HT1080 (cell line): ENCODE data around the gene CASP12. TPM values are rescaled to one million over a fixed set of nuclear protein-coding genes. Genes with fewer than 3 reads are reported as not detected.
A peak's percentile ranks its signal among the peaks of the same experiment; 100 is the strongest.
"Not testable (repeated sequence)": the region's sequence is repeated elsewhere in the genome, so short reads cannot be mapped to it uniquely, and the experiment has no call there.

Source experiments
- DNase-seq: peaks from one replicate; pipeline ENCODE4 v3.0.0-alpha.2; 2015; ENCODE audit warnings: low read depth
- polyA plus RNA-seq, 2 experiments: library from polyadenylated mRNA; depleted of rRNA; stranded (reverse); fragments of >200 nt; gene quantifications; 2 replicates each; pipeline ENCODE4 v1.2.3, GENCODE V29; 2015
- total RNA-seq: library from RNA; depleted of rRNA; stranded (reverse); fragments of >200 nt; shearing (Covaris generic); gene quantifications from 2 replicates; pipeline ENCODE4 v1.2.3, GENCODE V29; 2014; rRNA removed

CASP12 gene
- not detected in 2 replicates for total RNA-seq
- polyA plus RNA-seq (2015; cell fraction: cytosol; rRNA removed), result not detected in 2 replicates
- polyA plus RNA-seq (2015; cell fraction: nucleus; rRNA removed), result not detected in 2 replicates

GRCh38 chr11:104897891-104898684, at the start of gene CASP12:
TSS of gene CASP12 (minus strand) at chr11:104898460.
- no peak for DNase-seq

GRCh38 chr11:104946907-104947306, 48.6 kb upstream of the CASP12 start:
- DNase-seq, result peak; percentile 59

- no peak for DNase-seq
These were observed 45.8 kb upstream of the CASP12 start for GRCh38 chr11:104944076-104944475.

GRCh38 chr11:104943561-104943960, 45.3 kb upstream of the CASP12 start:
- no peak for DNase-seq

GRCh38 chr11:104934594-104934993, 36.3 kb upstream of the CASP12 start:
- DNase-seq, result no peak

GRCh38 chr11:104934073-104934472, 35.8 kb upstream of the CASP12 start:
- not testable (repeated sequence) for DNase-seq

GRCh38 chr11:104928811-104929210, 30.6 kb upstream of the CASP12 start:
- DNase-seq, result no peak

- DNase-seq, result no peak
These were observed 28.7 kb upstream of the CASP12 start for GRCh38 chr11:104926771-104927611.

- no peak for DNase-seq
These were observed 27.6 kb upstream of the CASP12 start for GRCh38 chr11:104925850-104926249.

- DNase-seq, result peak; percentile 13
These were observed 20.0 kb upstream of the CASP12 start for GRCh38 chr11:104918113-104918824.

GRCh38 chr11:104917271-104918112, 19.2 kb upstream of the CASP12 start:
- DNase-seq, result no peak

- no peak for DNase-seq
These were observed 18.2 kb upstream of the CASP12 start for GRCh38 chr11:104916442-104916841.

- no peak for DNase-seq
These were observed 13.8 kb upstream of the CASP12 start for GRCh38 chr11:104912102-104912501.

- no peak for DNase-seq
These were observed 9.9 kb upstream of the CASP12 start for GRCh38 chr11:104908186-104908531.

GRCh38 chr11:104907521-104908185, 9.4 kb upstream of the CASP12 start:
- peak; percentile 11 for DNase-seq

GRCh38 chr11:104905271-104905670, 7.0 kb upstream of the CASP12 start:
- no peak for DNase-seq

GRCh38 chr11:104899226-104899625, 966 bp upstream of the CASP12 start:
- no peak for DNase-seq

GRCh38 chr11:104898685-104899013, 389 bp upstream of the CASP12 start:
- DNase-seq, result no peak

- DNase-seq, result no peak
These were observed 2.6 kb downstream of the CASP12 start for GRCh38 chr11:104895634-104896033.

GRCh38 chr11:104893876-104894275, 4.4 kb downstream of the CASP12 start:
- no peak for DNase-seq
